GM23338 (cell line): ENCODE data around the gene SPACA5. TPM values are rescaled to one million over a fixed set of nuclear protein-coding genes. Genes with fewer than 3 reads are reported as not detected.

ENCODE experiments used
- ZNF331 ChIP-seq: fragments of 250-450 bp; sonication (Bioruptor Pico); IDR thresholded peaks from 2 replicates; pipeline ENCODE4 v1.5.0; 2020; ENCODE audit warnings: low read depth, mild to moderate bottlenecking, moderate library complexity
- ZNF462 ChIP-seq: fragments of 250-450 bp; sonication (Bioruptor Pico); IDR thresholded peaks from 2 replicates; pipeline ENCODE4 v1.5.0; 2020; ENCODE audit warnings: mild to moderate bottlenecking, moderate library complexity
- polyA plus RNA-seq: library from polyadenylated mRNA; unstranded; fragments of >200 nt; fragmentation: Nextera tagmentation; extraction: Ambion mirVana; gene quantifications from 2 replicates; pipeline ENCODE4 v1.2.1, GENCODE V29; 2016
- total RNA-seq: library from RNA; depleted of rRNA; stranded (reverse); fragments of >200 nt; shearing (Covaris generic); gene quantifications from 2 replicates; pipeline ENCODE4 v1.2.3, GENCODE V29; 2014
- TF ChIP-seq, protein P1 (sequence below), 2 experiments: fragments of 200-600 bp in 1 of 2; sonication (generic) in 1 of 2; conservative IDR thresholded peaks; 2 replicates each; pipeline versions ENCODE4 v1.5.1 to v1.6.1; 2016 to 2017; ENCODE audit warnings: antibody characterized with exemption in 2 of 2, low read depth in 2 of 2, mild to moderate bottlenecking in 2 of 2, moderate library complexity in 1 of 2
- TF ChIP-seq, protein P2 (sequence below): IDR thresholded peaks from one replicate; pipeline ENCODE4 v1.6.1; 2018; ENCODE audit warnings: antibody characterized with exemption; ENCODE audit not compliant: unreplicated experiment

SPACA5 gene
- total and polyA plus RNA-seq, 2 experiments from 2014 or later = not detected

- no peak for TF ChIP-seq ZNF462 (CRISPR knock-in tag)
- TF ChIP-seq ZNF331 = no peak
- TF ChIP-seq, protein P1, sequence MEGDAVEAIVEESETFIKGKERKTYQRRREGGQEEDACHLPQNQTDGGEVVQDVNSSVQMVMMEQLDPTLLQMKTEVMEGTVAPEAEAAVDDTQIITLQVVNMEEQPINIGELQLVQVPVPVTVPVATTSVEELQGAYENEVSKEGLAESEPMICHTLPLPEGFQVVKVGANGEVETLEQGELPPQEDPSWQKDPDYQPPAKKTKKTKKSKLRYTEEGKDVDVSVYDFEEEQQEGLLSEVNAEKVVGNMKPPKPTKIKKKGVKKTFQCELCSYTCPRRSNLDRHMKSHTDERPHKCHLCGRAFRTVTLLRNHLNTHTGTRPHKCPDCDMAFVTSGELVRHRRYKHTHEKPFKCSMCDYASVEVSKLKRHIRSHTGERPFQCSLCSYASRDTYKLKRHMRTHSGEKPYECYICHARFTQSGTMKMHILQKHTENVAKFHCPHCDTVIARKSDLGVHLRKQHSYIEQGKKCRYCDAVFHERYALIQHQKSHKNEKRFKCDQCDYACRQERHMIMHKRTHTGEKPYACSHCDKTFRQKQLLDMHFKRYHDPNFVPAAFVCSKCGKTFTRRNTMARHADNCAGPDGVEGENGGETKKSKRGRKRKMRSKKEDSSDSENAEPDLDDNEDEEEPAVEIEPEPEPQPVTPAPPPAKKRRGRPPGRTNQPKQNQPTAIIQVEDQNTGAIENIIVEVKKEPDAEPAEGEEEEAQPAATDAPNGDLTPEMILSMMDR (conservative IDR thresholded peaks at IDR 0.05; ENCODE audit: low read depth in 2 of 2) = no peak
- TF ChIP-seq, protein P2, sequence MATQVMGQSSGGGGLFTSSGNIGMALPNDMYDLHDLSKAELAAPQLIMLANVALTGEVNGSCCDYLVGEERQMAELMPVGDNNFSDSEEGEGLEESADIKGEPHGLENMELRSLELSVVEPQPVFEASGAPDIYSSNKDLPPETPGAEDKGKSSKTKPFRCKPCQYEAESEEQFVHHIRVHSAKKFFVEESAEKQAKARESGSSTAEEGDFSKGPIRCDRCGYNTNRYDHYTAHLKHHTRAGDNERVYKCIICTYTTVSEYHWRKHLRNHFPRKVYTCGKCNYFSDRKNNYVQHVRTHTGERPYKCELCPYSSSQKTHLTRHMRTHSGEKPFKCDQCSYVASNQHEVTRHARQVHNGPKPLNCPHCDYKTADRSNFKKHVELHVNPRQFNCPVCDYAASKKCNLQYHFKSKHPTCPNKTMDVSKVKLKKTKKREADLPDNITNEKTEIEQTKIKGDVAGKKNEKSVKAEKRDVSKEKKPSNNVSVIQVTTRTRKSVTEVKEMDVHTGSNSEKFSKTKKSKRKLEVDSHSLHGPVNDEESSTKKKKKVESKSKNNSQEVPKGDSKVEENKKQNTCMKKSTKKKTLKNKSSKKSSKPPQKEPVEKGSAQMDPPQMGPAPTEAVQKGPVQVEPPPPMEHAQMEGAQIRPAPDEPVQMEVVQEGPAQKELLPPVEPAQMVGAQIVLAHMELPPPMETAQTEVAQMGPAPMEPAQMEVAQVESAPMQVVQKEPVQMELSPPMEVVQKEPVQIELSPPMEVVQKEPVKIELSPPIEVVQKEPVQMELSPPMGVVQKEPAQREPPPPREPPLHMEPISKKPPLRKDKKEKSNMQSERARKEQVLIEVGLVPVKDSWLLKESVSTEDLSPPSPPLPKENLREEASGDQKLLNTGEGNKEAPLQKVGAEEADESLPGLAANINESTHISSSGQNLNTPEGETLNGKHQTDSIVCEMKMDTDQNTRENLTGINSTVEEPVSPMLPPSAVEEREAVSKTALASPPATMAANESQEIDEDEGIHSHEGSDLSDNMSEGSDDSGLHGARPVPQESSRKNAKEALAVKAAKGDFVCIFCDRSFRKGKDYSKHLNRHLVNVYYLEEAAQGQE = no peak
Measured at GRCh38 chrX:48022738-48023137, 15.9 kb downstream of the SPACA5 start (continued).
